Ovary (tissue), 3 donors: Measurements from ENCODE around the gene ZNF367.

Experiments
- CTCF ChIP-seq, 3 donors: fragments of 450-650 bp in 2 of 3; fragments of 200-600 bp in 1 of 3; IDR thresholded peaks; one replicate each; pipeline versions ENCODE4 v1.5.1 to v1.8.0; 2016 to 2022; ENCODE audit warnings: antibody characterized with exemption in 3 of 3, mild to moderate bottlenecking in 1 of 3
- EP300 ChIP-seq: sonication (generic); formaldehyde crosslinking; IDR thresholded peaks from one replicate; pipeline ENCODE4 v1.6.1; 2017; ENCODE audit warnings: antibody characterized with exemption
- POLR2A ChIP-seq: fragments of 450-650 bp; IDR thresholded peaks from one replicate; pipeline ENCODE4 v1.6.1; 2017; ENCODE audit warnings: antibody characterized with exemption, mild to moderate bottlenecking, moderate library complexity
- donor health status: DM: no; HTN: no; CAD: no.

GRCh38 chr9:96412174-96412913 is 5.8 kb downstream of the ZNF367 start:
- TF ChIP-seq CTCF (IDR thresholded peaks at IDR 0.05) (no peak), EP300 (no peak), POLR2A (no peak)
